K562 (cell line): ENCODE results near the gene GHRL. TPM values are rescaled to one million over a fixed set of nuclear protein-coding genes. Genes with fewer than 3 reads are reported as not detected.

Experiments used
- ARHGAP35 ChIP-seq: fragments of 450-650 bp; IDR thresholded peaks from 2 replicates; pipeline ENCODE4 v1.6.1; 2018; ENCODE audit not compliant: partially characterized antibody
- ARID2 ChIP-seq: fragments of 450-650 bp; IDR thresholded peaks from 2 replicates; pipeline ENCODE4 v1.6.1; 2017; ENCODE audit warnings: antibody characterized with exemption, mild to moderate bottlenecking
- CREM ChIP-seq: IDR thresholded peaks from 2 replicates; pipeline ENCODE4 v1.6.1; 2014; ENCODE audit warnings: antibody characterized with exemption, low read depth
- E2F6 ChIP-seq, 2 experiments: IDR thresholded peaks; 2 replicates each; pipeline ENCODE4 v1.6.1; 2011; ENCODE audit warnings: borderline replicate concordance in 1 of 2, control low read depth in 1 of 2, low read depth in 1 of 2, low read length in 1 of 2, mild to moderate bottlenecking in 1 of 2, mixed read lengths in 1 of 2, moderate library complexity in 1 of 2; ENCODE audit not compliant: insufficient read depth in 1 of 2, insufficient read length in 1 of 2, poor library complexity in 1 of 2, severe bottlenecking in 1 of 2; ENCODE audit errors: extremely low read depth in 1 of 2
- EP400 ChIP-seq: fragments of 450-650 bp; IDR thresholded peaks from 2 replicates; pipeline ENCODE4 v1.6.1; 2017; ENCODE audit warnings: antibody characterized with exemption, mild to moderate bottlenecking, moderate library complexity
- PBX2 ChIP-seq, 2 experiments: IDR thresholded peaks in 1 of 2; conservative IDR thresholded peaks in 1 of 2; 2 replicates each; pipeline ENCODE4 v1.6.1; 2016; ENCODE audit warnings: low read depth in 2 of 2, mild to moderate bottlenecking in 1 of 2, missing compliant biosample characterization in 1 of 2, missing genetic modification characterization in 1 of 2, moderate library complexity in 1 of 2
- POLR2AphosphoS5 ChIP-seq: IDR thresholded peaks from 2 replicates; pipeline ENCODE4 v1.6.1; 2011; ENCODE audit warnings: mild to moderate bottlenecking, low read depth, low read length, moderate library complexity; ENCODE audit not compliant: control insufficient read depth, insufficient read depth
- TRIM25 ChIP-seq: fragments of 450-650 bp; IDR thresholded peaks from 2 replicates; pipeline ENCODE4 v1.7.0; 2016; ENCODE audit warnings: borderline replicate concordance
- ZFX ChIP-seq: sonication (generic); formaldehyde crosslinking; IDR thresholded peaks from 2 replicates; pipeline ENCODE4 v1.8.0; 2022; ENCODE audit warnings: mild to moderate bottlenecking, missing genetic modification reagents, moderate library complexity
- ZNF217 ChIP-seq: sonication (generic); formaldehyde crosslinking; IDR thresholded peaks from 2 replicates; pipeline ENCODE4 v1.8.0; 2022; ENCODE audit warnings: mild to moderate bottlenecking, missing genetic modification reagents
- polyA plus RNA-seq, 8 experiments: library from polyadenylated mRNA; depleted of rRNA in 4 of 8; stranded (reverse) in 5 of 8; unstranded in 3 of 8; fragments of >200 nt; fragmentation: Nextera tagmentation in 2 of 8; fragmentation: Illumina TruSeq in 1 of 8; extraction: Ambion mirVana in 2 of 8; extraction: Trizol in 1 of 8; gene quantifications; 2 replicates each; pipeline versions ENCODE4 v1.2.1 to v1.2.3, GENCODE V29; 2011 to 2014; ENCODE audit warnings: inconsistent platforms in 1 of 8, missing spikeins in 1 of 8
- total RNA-seq, 7 experiments: library from RNA; depleted of rRNA in 6 of 7; stranded (reverse); fragments of >200 nt in 6 of 7; fragmentation: Illumina TruSeq in 2 of 7; extraction: Trizol in 2 of 7; gene quantifications; 2 replicates each; pipeline versions ENCODE4 v1.2.1 to v1.2.3, GENCODE V29; 2011 to 2021; ENCODE audit warnings: low replicate concordance in 1 of 7

GHRL gene
- total and polyA plus RNA-seq, 9 of the 15 experiments (the other 6 are each of a cell fraction or from before 2014, with no cell fraction given) = 0.08 to 0.29 (median 0.15) TPM; not detected in 5

DNA sequence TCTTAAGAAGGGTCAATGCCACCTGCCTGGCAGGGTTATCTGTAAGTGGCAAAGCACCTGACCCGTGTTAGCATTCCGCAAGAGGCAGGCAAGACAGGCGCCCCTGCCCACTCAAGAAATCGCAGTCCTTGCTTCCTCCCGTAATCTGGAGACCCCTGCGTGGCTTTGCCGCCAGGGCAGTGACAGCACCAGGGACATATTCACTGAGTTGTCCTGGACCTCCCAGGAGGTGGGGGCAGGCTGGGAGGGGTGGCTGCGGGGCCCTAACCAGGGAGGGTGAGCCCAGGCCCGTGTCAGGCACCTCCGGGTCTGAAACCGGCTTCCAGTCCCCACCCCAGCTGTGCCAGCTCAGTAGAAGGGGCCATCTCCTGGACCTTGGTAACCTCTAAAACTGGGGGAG lies 44.0 kb upstream of the GHRL start (continued):
- TF ChIP-seq PBX2 (CRISPR knock-in tag; IDR thresholded peaks at IDR 0.05; ENCODE audit: low read depth) = no peak
- TF ChIP-seq PBX2 (tag; conservative IDR thresholded peaks at IDR 0.05; ENCODE audit: low read depth) = no peak
- no peak for TF ChIP-seq ZFX (CRISPR knock-in tag)
- no peak for TF ChIP-seq ARID2
- no peak for TF ChIP-seq POLR2AphosphoS5
- TF ChIP-seq TRIM25 = no peak
- TF ChIP-seq EP400 = no peak
- TF ChIP-seq CREM = no peak
- TF ChIP-seq ZNF217 (CRISPR knock-in tag) = no peak
- no peak for TF ChIP-seq ARHGAP35
- no peak for TF ChIP-seq E2F6 (IDR thresholded peaks at IDR 0.05; ENCODE audit: borderline replicate concordance in 1 of 2, extremely low read depth in 1 of 2, insufficient read depth in 1 of 2, insufficient read length in 1 of 2, low read depth in 1 of 2, low read length in 1 of 2, poor library complexity in 1 of 2, severe bottlenecking in 1 of 2)
- TF ChIP-seq, all 486 proteins: peak for 0
